Measurements from ENCODE around the gene RTN1.
A peak's percentile ranks its signal among the peaks of the same experiment; 100 is the strongest.

The RTN1 gene

GRCh38 chr14:59870277-59871165 lies at the start of gene RTN1:
Gene RTN1, minus strand, starts transcription at chr14:59870776. Its CDS starts 146 bp downstream, at chr14:59870630.
- DNase-seq (ENCODE audit: insufficient read length, low spot score) (peak; percentile 59), FAIRE-seq (no peak)
- TF ChIP-seq POLR2A (IDR thresholded peaks at IDR 0.05; ENCODE audit: low read depth, low read length): no peak

- TF ChIP-seq POLR2A (IDR thresholded peaks at IDR 0.05; ENCODE audit: low read depth, low read length): no peak
- no peak for DNase-seq (ENCODE audit: insufficient read length, low spot score)
- no peak for FAIRE-seq
These were observed 49.8 kb upstream of the RTN1 start for GRCh38 chr14:59920378-59920683.

- FAIRE-seq: no peak
- no peak for DNase-seq (ENCODE audit: insufficient read length, low spot score)
- TF ChIP-seq POLR2A (IDR thresholded peaks at IDR 0.05; ENCODE audit: low read depth, low read length): no peak
These were observed 49.2 kb upstream of the RTN1 start, which contains the start of gene LRRC9 for GRCh38 chr14:59919570-59920377. Gene LRRC9, plus strand, starts transcription at chr14:59920144.

GRCh38 chr14:59918824-59919569 lies 48.4 kb upstream of the RTN1 start:
- FAIRE-seq (no peak), DNase-seq (ENCODE audit: insufficient read length, low spot score) (peak; percentile 3)
- no peak for TF ChIP-seq POLR2A (IDR thresholded peaks at IDR 0.05; ENCODE audit: low read depth, low read length)

- DNase-seq (ENCODE audit: insufficient read length, low spot score) (no peak), FAIRE-seq (no peak)
- TF ChIP-seq POLR2A (IDR thresholded peaks at IDR 0.05; ENCODE audit: low read depth, low read length): no peak
These were observed 42.6 kb upstream of the RTN1 start for GRCh38 chr14:59913187-59913586.

- no peak for DNase-seq (ENCODE audit: insufficient read length, low spot score)
- no peak for TF ChIP-seq POLR2A (IDR thresholded peaks at IDR 0.05; ENCODE audit: low read depth, low read length)
- FAIRE-seq: no peak
These were observed 41.9 kb upstream of the RTN1 start for GRCh38 chr14:59912443-59912842.

- DNase-seq (ENCODE audit: insufficient read length, low spot score): peak; percentile 20
- no peak for TF ChIP-seq POLR2A (IDR thresholded peaks at IDR 0.05; ENCODE audit: low read depth, low read length)
- FAIRE-seq: peak; percentile 66
These were observed 34.6 kb upstream of the RTN1 start for GRCh38 chr14:59905188-59905587.

GRCh38 chr14:59904184-59904583 lies 33.6 kb upstream of the RTN1 start:
- TF ChIP-seq POLR2A (IDR thresholded peaks at IDR 0.05; ENCODE audit: low read depth, low read length): no peak
- FAIRE-seq: no peak
- no peak for DNase-seq (ENCODE audit: insufficient read length, low spot score)

- DNase-seq (ENCODE audit: insufficient read length, low spot score) (no peak), FAIRE-seq (no peak)
- TF ChIP-seq POLR2A (IDR thresholded peaks at IDR 0.05; ENCODE audit: low read depth, low read length): no peak
These were observed 30.0 kb upstream of the RTN1 start for GRCh38 chr14:59900556-59900955.

GRCh38 chr14:59897757-59898383 lies 27.3 kb upstream of the RTN1 start:
- TF ChIP-seq POLR2A (IDR thresholded peaks at IDR 0.05; ENCODE audit: low read depth, low read length): no peak
- FAIRE-seq (no peak), DNase-seq (ENCODE audit: insufficient read length, low spot score) (no peak)

GRCh38 chr14:59895721-59896120 lies 25.1 kb upstream of the RTN1 start:
- FAIRE-seq: no peak
- DNase-seq (ENCODE audit: insufficient read length, low spot score): no peak
- TF ChIP-seq POLR2A (IDR thresholded peaks at IDR 0.05; ENCODE audit: low read depth, low read length): no peak

GRCh38 chr14:59890676-59891075 lies 20.1 kb upstream of the RTN1 start:
- no peak for FAIRE-seq
- TF ChIP-seq POLR2A (IDR thresholded peaks at IDR 0.05; ENCODE audit: low read depth, low read length): no peak
- no peak for DNase-seq (ENCODE audit: insufficient read length, low spot score)

GRCh38 chr14:59882957-59883356 lies 12.4 kb upstream of the RTN1 start:
- DNase-seq (ENCODE audit: insufficient read length, low spot score) (no peak), FAIRE-seq (no peak)
- no peak for TF ChIP-seq POLR2A (IDR thresholded peaks at IDR 0.05; ENCODE audit: low read depth, low read length)

GRCh38 chr14:59871166-59871495 lies 555 bp upstream of the RTN1 start:
- no peak for DNase-seq (ENCODE audit: insufficient read length, low spot score)
- FAIRE-seq: no peak
- TF ChIP-seq POLR2A (IDR thresholded peaks at IDR 0.05; ENCODE audit: low read depth, low read length): no peak

Measured in H54 (cell line).